GM10266 (cell line): Measurements from ENCODE around the gene KISS1R.

Source experiments
- DNase-seq: peaks from one replicate; pipeline ENCODE4 v3.0.0; 2012; ENCODE audit errors: extremely low spot score
- TF ChIP-seq, protein P1 (sequence below): IDR thresholded peaks from 2 replicates; pipeline ENCODE4 v1.5.1; 2012; ENCODE audit warnings: mild to moderate bottlenecking, low read depth; ENCODE audit not compliant: control insufficient read depth, insufficient read depth; ENCODE audit errors: missing control alignments

The KISS1R gene

DNA sequence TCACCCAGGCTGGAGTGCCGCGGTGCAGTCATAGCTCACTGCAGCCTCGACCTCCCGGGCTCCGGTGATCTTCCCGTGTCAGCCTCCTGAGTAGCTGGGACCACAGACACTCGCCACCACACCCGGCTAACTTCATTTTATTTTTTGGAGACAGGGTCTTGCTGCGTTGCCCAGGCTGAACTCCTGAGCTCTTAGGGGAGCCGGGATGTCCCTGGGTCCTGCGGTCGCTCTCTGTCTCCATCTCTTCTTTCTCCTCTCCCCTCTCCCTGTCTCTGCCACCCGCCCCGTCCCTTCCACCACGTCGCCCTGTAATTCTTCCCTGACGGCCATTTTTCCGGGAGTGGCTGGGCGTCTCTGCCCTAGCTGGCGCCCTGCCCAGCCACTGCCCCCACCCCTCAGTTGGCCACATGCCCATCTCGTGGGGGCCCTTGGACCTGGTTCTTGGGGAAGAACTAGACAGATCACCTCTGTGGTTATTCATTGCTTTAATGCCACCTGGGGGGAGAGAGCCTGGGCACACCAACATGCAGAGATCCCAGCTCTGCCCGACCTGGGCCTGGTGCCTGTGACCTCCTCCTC is 27.6 kb downstream of the KISS1R start:
- no peak for DNase-seq

DNA sequence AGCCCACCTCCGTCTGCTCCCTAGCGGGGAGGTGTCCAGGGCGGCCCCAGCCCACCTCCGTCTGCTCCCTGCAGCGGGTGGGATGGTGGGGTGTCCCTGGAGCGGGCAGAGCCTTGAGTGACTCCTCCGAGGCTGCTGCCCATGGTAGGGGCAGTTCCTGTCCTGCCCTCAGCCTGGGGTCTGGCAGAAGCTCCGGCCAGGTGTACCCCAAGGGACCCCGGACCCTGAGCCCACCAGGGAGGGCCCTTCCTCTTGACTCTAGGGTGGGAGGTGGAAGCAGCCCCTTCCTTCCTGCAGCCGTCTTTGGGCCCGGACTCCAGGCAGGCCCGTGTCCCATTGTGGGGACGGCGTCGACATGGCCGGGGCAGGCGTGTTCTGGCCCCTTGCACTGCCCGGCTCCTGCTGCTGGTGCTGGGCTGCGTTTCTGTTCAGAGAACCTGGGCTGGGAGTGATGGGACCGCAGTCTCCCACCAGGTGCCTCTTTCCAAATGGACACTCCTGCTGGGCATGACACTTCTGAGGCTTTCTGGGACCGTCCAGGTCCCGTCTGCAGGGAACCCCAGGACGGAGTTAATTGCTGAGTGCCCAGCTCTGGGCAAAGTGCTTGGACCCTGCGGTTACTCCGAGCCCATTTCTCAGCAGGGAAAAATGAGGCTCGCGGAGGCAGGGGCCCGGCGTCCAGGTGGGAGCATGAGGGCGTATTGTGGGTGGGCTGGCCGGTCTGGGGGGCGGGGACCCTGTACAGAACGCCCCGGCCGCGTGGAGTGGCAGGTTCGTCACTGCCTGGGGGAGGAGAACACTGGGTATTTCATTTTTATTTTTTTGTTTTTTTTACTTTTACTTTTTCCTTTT is 28.5 kb downstream of the KISS1R start:
- TF ChIP-seq, protein P1, sequence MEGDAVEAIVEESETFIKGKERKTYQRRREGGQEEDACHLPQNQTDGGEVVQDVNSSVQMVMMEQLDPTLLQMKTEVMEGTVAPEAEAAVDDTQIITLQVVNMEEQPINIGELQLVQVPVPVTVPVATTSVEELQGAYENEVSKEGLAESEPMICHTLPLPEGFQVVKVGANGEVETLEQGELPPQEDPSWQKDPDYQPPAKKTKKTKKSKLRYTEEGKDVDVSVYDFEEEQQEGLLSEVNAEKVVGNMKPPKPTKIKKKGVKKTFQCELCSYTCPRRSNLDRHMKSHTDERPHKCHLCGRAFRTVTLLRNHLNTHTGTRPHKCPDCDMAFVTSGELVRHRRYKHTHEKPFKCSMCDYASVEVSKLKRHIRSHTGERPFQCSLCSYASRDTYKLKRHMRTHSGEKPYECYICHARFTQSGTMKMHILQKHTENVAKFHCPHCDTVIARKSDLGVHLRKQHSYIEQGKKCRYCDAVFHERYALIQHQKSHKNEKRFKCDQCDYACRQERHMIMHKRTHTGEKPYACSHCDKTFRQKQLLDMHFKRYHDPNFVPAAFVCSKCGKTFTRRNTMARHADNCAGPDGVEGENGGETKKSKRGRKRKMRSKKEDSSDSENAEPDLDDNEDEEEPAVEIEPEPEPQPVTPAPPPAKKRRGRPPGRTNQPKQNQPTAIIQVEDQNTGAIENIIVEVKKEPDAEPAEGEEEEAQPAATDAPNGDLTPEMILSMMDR, result no peak

More for the DNA sequence above, 27.6 kb downstream of the KISS1R start:
- TF ChIP-seq, protein P1, result no peak

DNA sequence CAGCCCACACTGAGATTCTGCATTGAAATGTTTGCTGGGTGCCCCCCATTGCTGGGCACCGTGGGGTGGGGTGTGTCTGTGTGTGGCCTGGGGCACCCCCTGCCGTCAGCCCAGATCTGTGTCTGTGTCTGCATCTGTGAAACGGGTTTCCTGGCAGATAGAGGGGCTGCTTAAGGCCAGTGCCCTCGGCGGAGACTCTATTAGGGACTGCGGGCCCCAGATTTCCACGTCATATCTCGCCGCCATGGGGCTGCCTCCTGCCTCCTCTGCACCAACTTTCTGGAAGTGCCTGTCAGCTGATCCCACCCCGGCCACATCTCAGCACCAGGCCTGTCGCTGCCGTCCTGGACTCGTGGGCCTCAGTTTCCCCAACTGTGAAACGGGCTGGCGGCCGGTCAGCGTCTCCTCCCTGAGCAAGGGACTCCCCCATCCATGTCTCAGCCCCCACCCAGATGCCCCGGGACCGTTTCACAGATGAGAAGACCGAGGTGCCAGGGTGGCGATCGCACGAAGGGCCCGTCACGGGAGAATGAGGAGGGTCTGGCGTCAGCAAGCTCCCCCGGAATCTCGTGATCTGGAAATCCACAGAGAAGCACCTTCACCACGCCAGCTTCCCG is 30.1 kb downstream of the KISS1R start:
- TF ChIP-seq, protein P1, result peak; percentile 37
- DNase-seq, result peak; percentile 67

More for the DNA sequence above, 28.5 kb downstream of the KISS1R start:
- DNase-seq, result no peak

DNA sequence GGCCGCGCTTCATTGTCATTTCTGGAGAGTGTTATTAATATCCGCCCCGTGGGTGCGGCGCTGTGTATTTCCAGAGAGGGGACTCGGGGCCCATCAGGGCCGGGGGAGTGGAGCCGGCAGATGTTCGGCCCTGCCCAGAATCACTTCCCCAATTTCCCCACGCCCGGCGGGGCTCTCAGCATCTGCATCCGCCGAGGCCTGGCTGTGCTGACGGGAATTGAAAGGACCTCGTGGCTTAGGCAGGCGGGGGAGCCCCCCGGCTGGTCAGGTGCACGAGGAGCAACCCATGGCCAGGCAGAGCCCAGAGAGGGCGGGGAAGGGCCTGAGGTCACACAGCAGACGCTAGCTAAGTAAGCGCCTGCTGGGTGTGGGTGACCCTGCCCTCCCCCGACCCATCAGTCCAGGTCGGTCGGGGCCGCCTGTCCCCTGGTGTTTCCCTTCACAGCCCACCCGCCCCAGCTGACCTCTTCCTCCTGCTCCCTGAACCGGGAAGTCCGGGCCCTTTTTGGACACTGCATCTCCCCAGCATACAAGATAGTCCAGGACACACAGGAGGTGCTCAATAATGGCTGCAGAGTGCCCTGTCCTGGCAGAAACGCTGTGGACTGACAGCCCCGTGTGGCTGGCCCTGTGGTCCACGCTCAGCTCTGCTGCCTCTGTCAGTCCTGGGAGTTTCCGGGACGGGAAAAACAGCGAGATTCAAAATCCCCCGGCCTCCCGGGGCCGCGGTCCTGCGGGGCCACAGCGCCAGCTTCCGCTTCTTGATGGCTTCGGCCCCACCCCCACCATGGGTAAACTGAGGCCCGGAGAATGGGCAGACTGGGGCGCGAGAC is 30.8 kb downstream of the KISS1R start:
- DNase-seq, result peak; percentile 94
- TF ChIP-seq, protein P1, result no peak

DNA sequence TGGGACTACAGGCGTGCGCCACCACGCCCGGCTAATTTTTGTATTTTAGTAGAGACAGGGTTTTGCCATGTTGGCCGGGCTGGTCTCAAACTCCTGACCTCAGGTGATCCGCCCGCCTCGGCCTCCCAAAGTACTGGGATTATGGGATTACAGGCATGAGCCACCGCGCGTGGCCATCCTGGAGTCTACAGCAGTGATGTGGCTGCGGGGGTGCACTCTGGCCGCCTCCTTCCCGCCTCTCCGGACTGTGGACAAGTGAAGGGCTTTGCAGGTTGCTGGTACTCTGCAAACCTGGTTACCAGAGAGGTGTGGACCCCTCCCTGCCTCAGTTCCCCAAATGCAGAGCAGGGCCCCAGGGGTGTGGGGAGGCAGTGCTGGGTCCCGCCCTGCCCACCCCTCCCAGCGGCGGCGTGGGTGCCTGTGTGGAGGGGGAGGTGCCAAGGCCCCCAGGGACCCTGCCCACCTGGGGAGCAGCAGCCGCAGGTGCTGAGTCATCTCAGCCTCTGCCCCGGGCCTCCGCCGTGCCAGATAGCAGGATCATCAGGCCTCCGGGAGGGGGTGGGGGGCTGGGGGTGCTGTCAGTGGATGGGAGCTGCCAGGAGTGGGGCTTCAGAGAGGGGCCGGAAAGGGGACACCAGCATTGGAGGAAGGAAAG is 31.8 kb downstream of the KISS1R start:
- TF ChIP-seq, protein P1, result no peak
- no peak for DNase-seq

DNA sequence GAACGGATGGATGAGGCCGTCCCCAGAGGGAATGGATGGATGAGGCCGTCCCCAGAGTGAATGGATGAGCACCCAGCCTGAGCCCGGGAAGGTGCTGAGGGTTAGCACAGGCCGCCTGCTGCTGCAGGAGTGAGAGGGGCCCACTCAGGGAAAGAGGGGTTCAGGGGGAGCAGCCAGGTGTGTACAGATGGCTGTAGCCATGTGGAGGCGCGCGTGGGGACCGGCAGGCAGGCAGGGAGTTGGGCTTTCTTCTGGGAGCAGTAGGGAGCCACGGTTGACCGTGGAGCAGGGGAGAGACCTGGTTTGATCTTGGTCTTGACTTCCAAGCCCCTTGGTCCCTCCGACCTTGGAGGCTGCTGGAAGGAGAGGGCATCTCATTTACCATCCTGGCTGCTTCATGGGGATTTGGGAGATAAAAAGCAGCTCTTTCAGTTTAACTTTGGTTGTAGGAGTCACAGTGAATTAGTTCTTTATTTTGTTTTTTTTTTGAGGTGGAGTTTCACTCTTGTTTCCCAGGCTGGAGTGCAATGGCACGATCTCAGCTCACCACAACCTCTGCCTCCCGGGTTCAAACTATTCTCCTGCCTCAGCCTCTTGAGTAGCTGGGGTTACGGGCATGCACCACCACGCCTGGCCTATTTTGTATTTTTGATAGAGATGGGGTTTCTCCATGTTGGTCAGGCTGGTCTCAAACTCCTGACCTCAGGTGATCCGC is 33.4 kb downstream of the KISS1R start:
- TF ChIP-seq, protein P1, result no peak

More for the DNA sequence above, 33.4 kb downstream of the KISS1R start:
- DNase-seq, result no peak
